ENCODE data around the gene PTEN. TPM values are rescaled to one million over a fixed set of nuclear protein-coding genes. Genes with fewer than 3 reads are reported as not detected.
"Not testable (repeated sequence)": the region's sequence is repeated elsewhere in the genome, so short reads cannot be mapped to it uniquely, and the experiment has no call there.

The PTEN gene
- total RNA-seq = 212 TPM

DNA sequence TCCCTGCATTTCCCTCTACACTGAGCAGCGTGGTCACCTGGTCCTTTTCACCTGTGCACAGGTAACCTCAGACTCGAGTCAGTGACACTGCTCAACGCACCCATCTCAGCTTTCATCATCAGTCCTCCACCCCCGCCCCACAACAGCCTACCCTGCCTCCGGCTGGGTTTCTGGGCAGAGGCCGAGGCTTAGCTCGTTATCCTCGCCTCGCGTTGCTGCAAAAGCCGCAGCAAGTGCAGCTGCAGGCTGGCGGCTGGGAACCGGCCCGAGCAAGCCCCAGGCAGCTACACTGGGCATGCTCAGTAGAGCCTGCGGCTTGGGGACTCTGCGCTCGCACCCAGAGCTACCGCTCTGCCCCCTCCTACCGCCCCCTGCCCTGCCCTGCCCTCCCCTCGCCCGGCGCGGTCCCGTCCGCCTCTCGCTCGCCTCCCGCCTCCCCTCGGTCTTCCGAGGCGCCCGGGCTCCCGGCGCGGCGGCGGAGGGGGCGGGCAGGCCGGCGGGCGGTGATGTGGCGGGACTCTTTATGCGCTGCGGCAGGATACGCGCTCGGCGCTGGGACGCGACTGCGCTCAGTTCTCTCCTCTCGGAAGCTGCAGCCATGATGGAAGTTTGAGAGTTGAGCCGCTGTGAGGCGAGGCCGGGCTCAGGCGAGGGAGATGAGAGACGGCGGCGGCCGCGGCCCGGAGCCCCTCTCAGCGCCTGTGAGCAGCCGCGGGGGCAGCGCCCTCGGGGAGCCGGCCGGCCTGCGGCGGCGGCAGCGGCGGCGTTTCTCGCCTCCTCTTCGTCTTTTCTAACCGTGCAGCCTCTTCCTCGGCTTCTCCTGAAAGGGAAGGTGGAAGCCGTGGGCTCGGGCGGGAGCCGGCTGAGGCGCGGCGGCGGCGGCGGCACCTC lies at the start of gene PTEN, which contains the start of gene KLLN:
PTEN (plus strand) TSS at position 573 of the 891 bp plus-strand sequence. CDS start 845 bp downstream, outside the sequence.
KLLN (minus strand) TSS at position 481 of the 891 bp plus-strand sequence. CDS start 1,046 bp downstream, outside the sequence.
- DNase-seq (ENCODE audit: low spot score in 2 of 2) (peak; percentile 80 to 91), FAIRE-seq (no peak)

DNA sequence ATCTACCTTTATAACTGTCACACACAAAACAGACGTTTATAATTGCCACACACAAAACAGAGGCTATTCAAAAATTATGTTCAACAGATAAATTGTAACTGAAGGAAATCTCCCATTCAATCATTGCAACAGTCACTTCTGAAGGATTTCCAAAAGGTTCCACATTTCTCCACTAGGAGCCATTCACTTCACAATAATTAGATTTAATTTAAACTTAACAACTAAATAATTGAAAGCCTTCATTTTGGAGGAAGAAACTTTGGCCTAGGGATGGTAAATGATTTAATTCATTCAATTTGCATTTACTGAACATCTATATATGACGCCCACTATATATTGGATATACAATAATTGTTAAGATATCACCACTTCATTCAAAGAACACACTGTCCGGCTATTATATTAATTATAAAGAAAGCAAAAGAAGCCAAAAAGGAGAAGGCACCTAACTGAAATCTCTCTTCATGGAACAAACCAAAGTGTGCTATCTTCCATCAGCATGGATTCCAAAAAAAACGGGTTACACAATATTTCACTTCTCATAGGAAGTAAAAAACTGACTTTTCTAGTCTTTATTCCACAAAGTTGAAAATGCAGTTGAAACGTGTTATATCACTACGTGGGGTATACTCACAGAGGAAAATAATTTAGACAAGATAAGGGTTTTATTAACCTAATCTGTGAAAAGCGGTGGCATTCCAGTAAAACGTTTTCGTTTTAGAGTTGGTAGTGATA lies 47.1 kb upstream of the PTEN start:
- no peak for FAIRE-seq
- no peak for DNase-seq (ENCODE audit: low spot score in 2 of 2)

DNA sequence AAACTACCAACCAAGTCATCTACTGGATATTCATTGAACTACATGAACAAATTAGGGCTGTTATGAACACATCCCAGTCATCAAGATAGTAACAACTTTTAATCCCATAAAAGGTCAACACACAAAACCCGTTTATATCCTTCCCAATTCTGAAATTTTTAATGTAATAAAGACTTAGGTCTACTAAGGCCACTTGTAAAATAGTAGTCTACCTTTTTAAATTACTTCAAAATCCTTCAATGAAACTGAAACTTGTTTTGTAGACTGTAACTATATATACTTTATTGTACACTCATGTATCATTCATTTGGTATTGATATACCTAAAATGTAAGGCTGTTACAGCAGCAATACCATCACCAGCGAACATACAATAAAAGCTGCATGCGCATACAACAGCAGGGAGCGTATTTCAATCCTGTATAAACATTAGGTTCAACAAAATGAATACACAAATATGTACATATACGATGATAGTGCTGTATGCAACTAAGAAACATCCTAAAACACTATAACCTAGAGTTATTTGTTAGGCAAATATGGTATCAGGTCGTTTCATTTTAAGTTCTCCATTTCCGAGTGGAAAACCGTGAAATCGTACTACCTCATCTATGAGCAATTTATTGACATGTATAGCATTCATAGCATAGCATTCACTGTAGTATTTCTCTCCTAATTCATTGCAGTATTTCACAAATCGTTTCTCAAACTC lies 46.4 kb upstream of the PTEN start:
- no peak for DNase-seq (ENCODE audit: low spot score in 2 of 2)
- FAIRE-seq = no peak

DNA sequence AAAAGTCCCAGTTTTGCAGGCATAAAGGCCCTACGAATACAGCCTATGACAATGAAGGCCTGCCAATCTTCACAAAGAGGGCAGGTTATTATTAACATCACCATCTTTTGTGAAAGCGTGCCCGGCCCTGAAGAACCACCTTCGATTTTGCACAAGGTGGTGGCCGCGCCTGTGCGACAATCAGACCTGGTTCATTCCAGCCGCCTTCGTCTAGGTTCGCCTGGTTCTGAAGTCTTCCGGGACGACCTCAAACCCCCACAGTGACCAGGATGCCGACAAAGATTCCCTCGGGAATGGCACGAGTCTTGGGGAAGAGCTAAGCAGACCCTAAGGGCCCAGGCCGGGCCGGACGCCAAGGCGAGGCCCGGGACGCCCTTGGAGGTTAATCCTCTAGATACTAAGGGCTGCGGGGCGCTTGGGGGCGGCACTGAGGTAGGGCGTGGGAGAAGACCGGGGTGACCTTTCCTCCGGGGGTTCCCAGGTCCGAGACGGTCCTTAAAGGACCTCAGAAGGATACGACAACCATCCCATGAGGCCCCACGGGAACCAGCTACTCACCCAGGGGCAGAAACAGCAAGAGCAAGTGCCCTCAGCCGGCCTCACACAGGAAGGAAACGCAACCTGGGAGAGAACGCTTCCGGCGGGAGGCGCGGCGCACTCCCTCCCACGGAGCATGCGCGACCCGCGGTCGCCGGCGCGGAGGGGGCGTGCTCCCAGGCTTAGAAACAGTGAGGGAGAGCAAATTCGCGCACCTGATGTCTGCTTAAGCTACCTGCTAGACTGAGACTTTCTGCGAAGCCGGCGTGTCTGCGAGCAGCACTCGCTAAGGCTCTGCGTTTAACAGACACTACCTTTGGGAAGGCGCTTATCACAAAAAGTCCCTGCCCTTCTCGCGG lies 45.6 kb upstream of the PTEN start, which contains the start of gene ATAD1:
ATAD1 (minus strand) TSS at position 618 of the 896 bp plus-strand sequence. CDS start 3,627 bp downstream, outside the sequence.
- no peak for FAIRE-seq
- DNase-seq (ENCODE audit: low spot score in 2 of 2) = peak; percentile 55 to 75

DNA sequence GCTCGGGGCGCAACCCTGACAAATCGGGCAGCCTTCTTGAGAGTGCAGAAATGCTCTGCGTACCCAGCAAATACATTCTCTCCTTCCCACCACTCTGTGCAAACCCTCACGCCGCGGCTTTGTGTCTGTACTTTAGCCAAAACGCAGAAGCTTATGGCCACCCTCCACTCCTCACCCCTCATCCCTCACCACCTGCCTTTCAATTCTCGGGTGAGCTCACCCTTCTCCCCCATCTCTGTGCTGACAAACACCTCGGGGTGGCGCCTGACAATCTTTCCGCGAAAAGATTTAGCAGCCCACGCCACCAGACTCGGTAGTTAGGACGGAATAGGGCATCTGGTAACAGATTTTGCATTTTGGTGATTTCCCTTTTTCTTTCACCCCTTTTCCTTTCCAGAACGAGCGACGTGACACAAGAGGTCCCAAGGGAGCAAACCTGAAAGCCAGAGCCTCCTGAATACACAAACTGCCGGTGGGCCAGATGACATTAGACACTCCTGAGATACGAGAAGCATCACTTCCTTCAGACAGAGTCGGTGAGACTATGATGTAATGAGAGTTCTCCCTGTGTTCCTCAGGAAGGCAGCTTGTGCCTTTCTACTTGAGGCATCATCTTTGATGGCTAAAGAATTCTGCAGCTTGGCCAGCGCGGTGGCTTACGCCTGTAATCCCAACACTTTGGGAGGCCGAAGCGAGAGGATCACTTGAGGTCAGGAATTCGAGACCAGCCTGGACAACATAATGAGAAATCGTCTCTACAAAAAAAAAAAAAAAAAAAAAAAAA lies 44.7 kb upstream of the PTEN start:
- DNase-seq (ENCODE audit: low spot score in 2 of 2) = peak in 1 of 2 donors; percentile 12
- FAIRE-seq = no peak

DNA sequence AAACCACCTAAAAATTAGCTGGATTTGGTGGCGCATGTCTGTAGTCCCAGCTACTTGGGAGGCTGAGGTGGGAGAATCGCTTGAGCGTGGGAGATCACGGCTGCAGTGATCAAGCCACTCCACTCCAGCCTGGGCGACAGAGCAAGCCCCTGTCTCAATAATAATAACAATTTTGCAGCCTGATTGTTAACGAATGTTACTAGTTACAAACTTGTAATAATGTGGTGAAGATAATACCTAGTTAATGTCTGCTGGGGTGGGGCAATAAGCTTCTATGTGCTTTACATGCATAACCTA lies 44.2 kb upstream of the PTEN start:
- no peak for DNase-seq (ENCODE audit: low spot score in 2 of 2)
- FAIRE-seq = no peak

DNA sequence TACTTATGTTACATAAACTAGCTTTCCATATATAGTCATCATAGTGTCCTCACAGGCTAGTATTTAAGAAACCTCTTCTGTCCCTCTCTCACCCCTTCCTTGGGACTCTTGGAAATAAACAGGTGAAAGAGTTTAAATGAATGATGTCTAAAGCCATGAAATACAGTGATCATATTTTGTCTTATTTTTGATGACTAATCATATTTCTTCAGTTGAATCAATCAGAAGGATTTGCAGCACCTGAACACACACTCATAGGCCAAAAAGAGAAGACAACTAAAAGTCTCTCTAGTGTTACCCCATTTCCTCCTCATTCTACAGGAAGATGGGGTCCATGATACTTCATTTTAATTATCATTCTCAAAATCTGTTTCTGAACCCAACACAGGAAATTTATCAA lies 36.8 kb upstream of the PTEN start:
- FAIRE-seq (no peak), DNase-seq (ENCODE audit: low spot score in 2 of 2) (no peak)

DNA sequence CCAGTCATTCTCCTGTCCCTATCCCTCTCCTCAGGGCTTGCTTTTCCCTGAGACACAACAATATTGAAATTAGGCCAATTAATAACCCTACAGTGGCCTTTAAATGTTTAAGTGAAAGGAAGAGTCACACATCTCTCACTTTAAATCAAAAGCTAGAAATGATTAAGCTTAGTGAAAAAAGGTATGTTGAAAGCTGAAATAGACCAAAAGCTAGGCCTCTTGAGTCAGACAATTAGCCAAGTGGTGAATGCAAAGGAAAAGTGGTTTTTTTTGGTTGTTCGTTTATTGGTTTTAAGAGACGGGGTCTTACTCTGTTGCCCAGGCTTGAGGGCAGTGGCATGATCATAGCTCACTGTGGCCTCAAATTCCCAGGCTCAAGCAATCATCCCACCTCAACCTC lies 35.7 kb upstream of the PTEN start:
- FAIRE-seq (no peak), DNase-seq (ENCODE audit: low spot score in 2 of 2) (no peak)

DNA sequence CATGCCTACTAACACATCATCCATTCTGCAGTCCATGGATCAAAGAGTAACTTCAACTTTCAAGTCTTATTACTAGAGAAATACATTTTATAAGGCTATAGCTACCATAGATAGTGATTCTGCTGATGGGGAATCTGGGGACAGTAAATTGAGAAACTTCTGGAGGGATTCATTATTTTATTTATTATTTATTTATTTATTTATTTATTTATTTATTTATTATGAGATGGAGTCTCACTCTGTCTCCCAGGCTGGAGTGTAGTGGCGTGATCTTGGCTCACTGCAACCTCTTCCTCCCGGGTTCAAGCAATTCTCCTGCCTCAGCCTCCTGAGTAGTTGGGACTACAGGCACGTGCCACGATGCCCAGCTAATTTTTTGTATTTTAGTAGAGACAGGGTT lies 34.4 kb upstream of the PTEN start:
- DNase-seq (ENCODE audit: low spot score in 2 of 2); FAIRE-seq: not testable (repeated sequence)

DNA sequence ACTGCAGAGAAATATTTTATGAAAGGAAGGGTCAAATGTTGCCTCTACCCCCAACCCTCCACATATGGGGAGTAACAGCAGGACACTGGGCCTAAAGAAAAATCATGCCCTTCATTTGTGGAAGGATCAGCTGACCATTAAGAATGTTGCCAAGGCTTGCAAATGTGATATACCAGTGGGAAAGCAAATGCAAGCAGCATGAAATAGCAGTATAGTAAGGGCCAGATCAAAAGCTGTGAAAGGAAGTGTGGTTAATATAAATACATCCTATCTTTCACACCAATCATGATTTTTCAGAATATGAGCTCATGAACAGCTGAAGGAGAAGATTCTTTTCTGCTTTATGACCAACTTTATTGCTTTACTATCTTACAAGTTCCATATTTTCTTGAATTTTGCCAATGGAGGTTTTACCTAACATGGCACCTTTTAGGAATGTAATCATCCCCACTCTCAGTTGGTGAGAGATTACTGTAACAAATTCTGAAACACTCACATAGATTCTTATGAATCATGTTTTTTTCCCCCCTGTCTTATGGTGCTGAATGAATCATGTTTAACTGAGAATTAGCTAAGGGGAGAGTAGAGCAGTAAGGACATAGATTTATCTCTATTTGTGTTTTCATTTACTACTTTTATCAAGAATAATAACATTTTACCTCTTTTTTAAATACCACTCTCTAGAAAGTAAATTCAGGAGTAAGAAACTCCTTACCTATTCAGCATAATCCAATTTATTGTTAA lies 33.3 kb upstream of the PTEN start:
- FAIRE-seq = no peak
- DNase-seq (ENCODE audit: low spot score in 2 of 2) = no peak

DNA sequence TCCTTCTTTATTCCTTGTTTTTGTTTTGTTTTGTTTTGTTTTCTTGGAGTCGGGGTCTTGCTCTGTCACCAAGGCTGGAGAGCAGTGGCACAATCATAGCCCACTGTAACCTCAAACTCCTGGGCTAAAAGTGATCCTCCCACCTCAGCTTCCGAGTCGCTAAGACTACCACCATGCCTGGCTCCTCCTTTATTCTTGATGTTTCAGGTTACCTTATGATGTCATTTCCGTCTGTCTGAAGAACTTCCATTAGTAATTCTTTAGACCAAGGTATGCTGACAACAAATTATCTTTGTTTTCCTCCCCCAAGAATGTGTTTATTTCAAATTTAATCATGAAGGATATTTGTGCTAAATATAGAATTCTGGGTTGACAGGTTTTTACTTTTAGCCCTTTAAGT lies 27.3 kb upstream of the PTEN start:
- DNase-seq (ENCODE audit: low spot score in 2 of 2) (no peak), FAIRE-seq (no peak)

DNA sequence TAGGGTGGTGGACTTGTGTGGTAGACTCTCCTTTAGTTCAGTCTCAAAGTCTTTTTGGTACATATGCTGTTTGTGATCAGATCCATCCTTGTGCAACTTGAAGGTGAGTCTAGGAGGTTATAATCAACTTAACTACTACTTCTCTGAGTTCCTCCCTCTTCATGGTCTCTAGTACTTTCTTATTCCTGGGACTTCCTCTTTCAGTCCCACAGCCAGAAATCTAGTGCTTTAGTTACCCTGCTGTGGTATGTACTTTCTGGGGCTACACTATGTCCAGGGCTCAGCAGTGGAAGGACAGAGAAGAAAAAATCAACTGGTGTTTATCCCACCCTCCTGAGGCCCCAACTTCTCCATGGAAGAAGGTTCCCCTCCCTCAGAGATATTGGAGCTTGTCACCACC lies 26.0 kb upstream of the PTEN start:
- DNase-seq (ENCODE audit: low spot score in 2 of 2) = no peak
- FAIRE-seq = no peak

DNA sequence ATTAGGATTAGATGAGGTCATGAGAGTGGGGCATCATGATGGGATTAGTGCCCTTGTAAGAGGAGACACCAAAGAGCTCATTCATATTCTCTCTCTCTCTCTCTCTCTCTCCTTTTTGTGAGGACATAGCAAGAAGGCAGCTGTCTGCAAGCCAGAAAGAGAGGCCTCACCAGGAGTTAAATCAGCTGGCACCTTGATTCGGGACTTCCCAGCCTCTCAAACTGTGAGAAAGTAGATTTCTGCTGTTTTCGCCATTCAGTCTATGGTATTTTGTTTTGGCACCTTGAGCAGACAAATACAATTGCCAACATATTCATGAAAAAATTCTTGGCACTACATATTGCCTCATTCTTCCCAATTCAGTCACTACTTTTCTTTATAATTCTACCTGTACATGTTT lies 24.8 kb upstream of the PTEN start:
- FAIRE-seq (no peak), DNase-seq (ENCODE audit: low spot score in 2 of 2) (no peak)

DNA sequence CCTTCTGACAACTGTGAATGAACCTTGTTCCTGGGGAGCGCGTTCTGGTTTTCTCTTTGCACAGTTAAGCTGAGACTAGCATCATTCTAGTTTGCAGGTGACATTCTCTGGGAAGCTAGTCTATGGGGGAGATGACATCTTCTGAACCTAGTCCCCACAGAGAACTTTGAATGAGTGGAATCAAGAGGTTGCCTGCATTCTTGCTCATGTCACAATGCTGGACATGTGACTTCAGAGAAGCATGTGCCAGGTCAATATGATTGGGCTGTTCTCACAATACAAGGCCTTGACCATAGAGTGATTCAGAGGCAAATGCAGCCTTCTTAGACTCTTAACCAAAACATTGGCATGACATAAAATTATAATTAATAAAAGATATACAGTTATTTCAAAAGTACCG lies 22.2 kb upstream of the PTEN start:
- FAIRE-seq (no peak), DNase-seq (ENCODE audit: low spot score in 2 of 2) (no peak)

DNA sequence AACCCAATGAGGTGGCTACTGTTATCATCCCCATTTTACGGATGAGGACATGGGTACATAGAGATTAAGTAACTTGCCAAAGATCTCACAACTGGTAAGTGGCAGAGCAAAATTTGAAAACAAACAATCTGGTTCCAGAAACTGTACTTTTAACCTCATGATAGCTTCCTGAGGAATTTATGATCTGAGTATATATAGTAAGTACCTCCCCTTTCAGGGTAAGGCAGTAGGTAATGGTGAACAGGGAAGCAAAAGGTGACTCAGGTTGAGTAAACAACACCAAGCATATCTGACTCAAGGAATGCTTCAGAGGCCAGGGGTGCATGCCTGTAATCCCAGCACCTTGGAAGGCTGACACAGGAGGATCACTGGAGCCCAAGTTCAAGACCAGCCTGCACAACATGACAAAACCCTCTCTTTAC lies 21.2 kb upstream of the PTEN start:
- DNase-seq (ENCODE audit: low spot score in 2 of 2) (no peak), FAIRE-seq (no peak)

DNA sequence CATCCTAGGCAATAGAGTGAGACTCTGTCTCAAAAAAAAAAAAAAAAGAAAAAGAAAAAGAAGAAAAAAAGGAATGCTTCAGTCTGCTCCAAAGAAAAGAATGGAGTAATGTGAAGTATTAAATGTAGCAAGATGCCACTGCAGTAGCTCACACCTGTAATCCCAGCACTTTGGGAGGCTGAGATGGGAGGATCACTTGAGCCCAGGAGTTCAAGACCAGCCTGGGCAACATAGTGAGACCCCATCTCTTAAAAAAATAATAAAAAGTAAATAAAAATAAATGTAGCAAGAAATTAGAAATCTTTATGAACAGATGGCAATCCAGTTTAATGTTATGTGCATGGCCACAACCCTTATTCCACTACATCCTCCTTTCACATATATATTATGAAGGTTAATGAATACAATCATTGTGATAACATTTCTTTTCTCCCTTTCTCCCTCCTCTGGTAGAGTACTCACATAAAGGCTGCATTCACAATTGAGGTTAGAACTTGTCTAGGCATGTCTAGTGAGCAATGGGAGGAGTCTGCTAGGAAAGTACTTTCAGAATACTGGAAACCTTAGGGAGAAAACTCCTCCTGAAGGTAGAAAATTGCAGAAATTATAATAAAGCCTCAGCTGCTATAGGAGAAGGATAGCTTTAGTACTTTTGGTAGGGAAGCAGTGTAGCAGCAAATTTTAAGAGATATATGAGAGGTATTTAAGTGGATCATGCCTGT lies 20.5 kb upstream of the PTEN start:
- no peak for FAIRE-seq
- DNase-seq (ENCODE audit: low spot score in 2 of 2) = no peak

DNA sequence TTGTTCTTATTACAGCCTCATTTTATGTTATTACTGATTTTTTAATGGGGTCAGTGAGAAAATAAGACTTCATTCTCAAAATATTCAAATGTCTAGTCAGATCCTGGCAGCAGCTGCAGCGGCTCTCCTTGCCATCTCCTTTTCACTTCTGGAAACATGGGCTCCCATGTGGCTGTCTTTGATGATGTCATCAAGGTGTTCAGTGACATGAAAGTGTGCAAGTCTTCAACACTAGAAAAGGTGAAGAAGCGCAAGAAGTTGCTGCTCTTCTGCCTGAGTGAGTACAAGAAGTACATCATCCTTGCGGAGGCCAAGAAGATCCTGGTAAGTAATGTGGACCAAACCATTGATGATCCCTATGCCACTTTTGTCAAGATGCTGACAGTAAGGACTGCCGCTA lies 19.7 kb upstream of the PTEN start:
- FAIRE-seq (no peak), DNase-seq (ENCODE audit: low spot score in 2 of 2) (no peak)
